ENCODE results near the gene COTL1. TPM values are rescaled to one million over a fixed set of nuclear protein-coding genes. Genes with fewer than 3 reads are reported as not detected.

COTL1 gene
- polyA plus RNA-seq, 4 donors: 65.9 to 144 (median 141) TPM

Other genes with a start within 250 kb of the COTL1 start
- gene ATP2C2, start 249.5 kb downstream of the COTL1 start, polyA plus RNA-seq (ENCODE audit: insufficient read length in 4 of 4): 1 to 10 TPM in 2 of 4 donors, under 1 TPM in 2; 0.27 to 2.1 (median 1.0) TPM
- 10 to 100 TPM; 18.6 to 19.5 (median 19.0) TPM for gene MEAK7, start 113.4 kb downstream of the COTL1 start, polyA plus RNA-seq (ENCODE audit: insufficient read length in 4 of 4)
- 10 to 100 TPM; 21.1 to 31.9 (median 24.8) TPM for gene KLHL36, start 30.4 kb upstream of the COTL1 start, polyA plus RNA-seq (ENCODE audit: insufficient read length in 4 of 4)
- 100 to 1,000 TPM in 3 of 4 donors, 10 to 100 TPM in 1; 82.5 to 140 (median 122) TPM for gene USP10, start 81.9 kb upstream of the COTL1 start, polyA plus RNA-seq (ENCODE audit: insufficient read length in 4 of 4)
- 1 to 10 TPM; 6.8 to 9.9 (median 8.9) TPM for gene CRISPLD2, start 201.9 kb upstream of the COTL1 start, polyA plus RNA-seq (ENCODE audit: insufficient read length in 4 of 4)